ENCODE measurements around the gene SLC2A4RG.

Gene SLC2A4RG

GRCh38 chr20:63778034-63778752, 38.6 kb downstream of the SLC2A4RG start:
- Histone ChIP-seq H3K4me3 (no peak overlapping the region), H3K9ac (ENCODE audit: insufficient read length) (no peak overlapping the region), H3K36me3 (ENCODE audit: insufficient read depth, low read length) (no peaks in the 10 kb centered on the region), H3K9me3 (ENCODE audit: low read depth, low read length) (no peaks in the 10 kb centered on the region), H3K27ac (no peak overlapping the region)
- no peak for TF ChIP-seq EZH2 (IDR thresholded peaks at IDR 0.05)
- no peak for DNase-seq (ENCODE audit: low read depth, low spot score)

- DNase-seq (ENCODE audit: low read depth, low spot score): no peak
- H3K27ac ChIP-seq: no peak overlapping the region
These were observed 39.3 kb downstream of the SLC2A4RG start for GRCh38 chr20:63778857-63779256.

GRCh38 chr20:63781181-63781580, 41.6 kb downstream of the SLC2A4RG start:
- TF ChIP-seq POLR2AphosphoS5 (IDR thresholded peaks at IDR 0.05; ENCODE audit: borderline replicate concordance, low read depth, low read length) (no peak), FOXP2 (optimal IDR thresholded peaks at IDR 0.05; ENCODE audit: control extremely low read depth, extremely low read length, insufficient read depth) (no peak)

More at GRCh38 chr20:63778857-63779256, 39.3 kb downstream of the SLC2A4RG start:
- no peak for TF ChIP-seq FOXP2 (optimal IDR thresholded peaks at IDR 0.05; ENCODE audit: control extremely low read depth, extremely low read length, insufficient read depth)
- no peak for TF ChIP-seq POLR2AphosphoS5 (IDR thresholded peaks at IDR 0.05; ENCODE audit: borderline replicate concordance, low read depth, low read length)
- no peak for TF ChIP-seq EZH2 (IDR thresholded peaks at IDR 0.05)
- no peaks in the 10 kb centered on the region for H3K9me3 ChIP-seq (ENCODE audit: low read depth, low read length)
- H3K9ac ChIP-seq (ENCODE audit: insufficient read length): no peak overlapping the region
- H3K4me3 ChIP-seq: no peak overlapping the region
- no peaks in the 10 kb centered on the region for H3K36me3 ChIP-seq (ENCODE audit: insufficient read depth, low read length)

DNA sequence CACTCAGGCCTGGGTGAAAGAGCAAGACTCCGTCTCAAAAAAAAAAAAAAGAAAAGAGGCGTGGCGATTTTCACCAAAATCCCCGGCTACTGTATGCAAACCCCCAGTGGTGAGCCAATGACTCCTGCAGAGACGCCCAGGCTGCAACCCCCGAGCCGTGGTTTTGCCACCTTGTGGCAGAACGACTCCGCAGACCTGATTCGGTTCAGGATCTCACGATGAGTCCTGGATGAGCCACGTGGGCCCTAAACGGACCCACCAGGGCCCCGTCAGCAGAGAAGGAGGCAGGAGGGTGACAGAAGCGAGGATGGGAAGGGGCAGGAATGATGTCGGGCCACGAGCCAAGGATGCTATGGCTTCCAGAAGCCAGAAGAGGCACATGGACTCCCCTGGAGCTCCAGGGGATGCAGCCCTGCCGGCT, 42.5 kb downstream of the SLC2A4RG start:
- Histone ChIP-seq H3K4me3 (no peak overlapping the region), H3K9me3 (ENCODE audit: low read depth, low read length) (no peaks in the 10 kb centered on the region), H3K9ac (ENCODE audit: insufficient read length) (no peak overlapping the region), H3K36me3 (ENCODE audit: insufficient read depth, low read length) (no peaks in the 10 kb centered on the region), H3K27ac (no peak overlapping the region)
- DNase-seq (ENCODE audit: low read depth, low spot score): no peak
- TF ChIP-seq POLR2AphosphoS5 (IDR thresholded peaks at IDR 0.05; ENCODE audit: borderline replicate concordance, low read depth, low read length) (no peak), FOXP2 (optimal IDR thresholded peaks at IDR 0.05; ENCODE audit: control extremely low read depth, extremely low read length, insufficient read depth) (no peak), EZH2 (IDR thresholded peaks at IDR 0.05) (no peak)

More at GRCh38 chr20:63781181-63781580, 41.6 kb downstream of the SLC2A4RG start:
- Histone ChIP-seq H3K9ac (ENCODE audit: insufficient read length) (no peak overlapping the region), H3K9me3 (ENCODE audit: low read depth, low read length) (no peaks in the 10 kb centered on the region), H3K4me3 (no peak overlapping the region), H3K36me3 (ENCODE audit: insufficient read depth, low read length) (no peaks in the 10 kb centered on the region), H3K27ac (no peak overlapping the region)
- DNase-seq (ENCODE audit: low read depth, low spot score): no peak

DNA sequence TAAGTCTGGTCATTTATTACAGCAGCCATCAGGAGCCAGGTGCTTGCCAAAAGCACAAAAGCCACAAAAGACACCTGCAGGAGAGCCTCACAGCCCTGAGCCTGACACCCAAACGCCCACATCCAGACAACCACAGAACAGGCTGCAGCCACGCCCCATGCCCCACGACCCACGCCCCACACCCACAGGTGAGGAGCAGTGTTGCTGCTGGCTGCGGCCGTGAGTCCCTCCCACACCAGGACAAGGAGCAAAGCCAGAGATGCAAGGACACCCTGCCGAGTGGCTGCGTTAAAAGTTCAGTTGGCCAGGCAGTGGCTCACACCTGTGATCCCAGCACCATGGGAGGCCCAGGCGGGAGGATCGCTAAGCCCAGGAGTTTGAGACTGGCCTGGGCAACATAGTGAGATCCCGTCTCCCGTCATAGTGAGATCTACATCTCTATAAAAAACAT, 43.0 kb downstream of the SLC2A4RG start:
- TF ChIP-seq FOXP2 (optimal IDR thresholded peaks at IDR 0.05; ENCODE audit: control extremely low read depth, extremely low read length, insufficient read depth): no peak
- TF ChIP-seq EZH2 (IDR thresholded peaks at IDR 0.05): no peak
- TF ChIP-seq POLR2AphosphoS5 (IDR thresholded peaks at IDR 0.05; ENCODE audit: borderline replicate concordance, low read depth, low read length): no peak
- Histone ChIP-seq H3K4me3 (no peak overlapping the region), H3K36me3 (ENCODE audit: insufficient read depth, low read length) (no peaks in the 10 kb centered on the region), H3K27ac (no peak overlapping the region), H3K9me3 (ENCODE audit: low read depth, low read length) (no peaks in the 10 kb centered on the region), H3K9ac (ENCODE audit: insufficient read length) (no peak overlapping the region)
- no peak for DNase-seq (ENCODE audit: low read depth, low spot score)

DNA sequence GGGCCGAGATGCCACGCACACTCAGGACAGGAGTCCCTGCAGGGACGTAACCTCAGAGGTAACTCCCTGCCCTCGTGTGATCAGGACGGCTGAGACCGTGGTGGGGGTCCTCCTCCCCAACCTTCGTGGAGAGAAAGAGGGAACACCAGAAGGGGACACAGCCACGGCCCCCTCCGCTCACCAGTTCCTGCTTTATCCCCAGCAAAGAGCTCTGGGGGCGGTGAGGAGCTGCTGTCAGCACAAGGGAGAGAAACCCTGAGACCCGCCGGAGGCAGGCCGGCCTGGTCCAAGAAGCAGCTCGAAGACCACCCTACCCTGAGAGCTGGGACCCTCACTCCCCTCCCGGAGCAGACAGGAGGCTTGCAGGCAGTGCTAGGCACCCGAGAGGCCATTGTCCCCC, 44.4 kb downstream of the SLC2A4RG start:
- no peak for DNase-seq (ENCODE audit: low read depth, low spot score)
- Histone ChIP-seq H3K36me3 (ENCODE audit: insufficient read depth, low read length) (no peaks in the 10 kb centered on the region), H3K9ac (ENCODE audit: insufficient read length) (no peak overlapping the region), H3K4me3 (no peak overlapping the region), H3K9me3 (ENCODE audit: low read depth, low read length) (no peaks in the 10 kb centered on the region), H3K27ac (no peak overlapping the region)
- TF ChIP-seq POLR2AphosphoS5 (IDR thresholded peaks at IDR 0.05; ENCODE audit: borderline replicate concordance, low read depth, low read length) (no peak), EZH2 (IDR thresholded peaks at IDR 0.05) (no peak), FOXP2 (optimal IDR thresholded peaks at IDR 0.05; ENCODE audit: control extremely low read depth, extremely low read length, insufficient read depth) (no peak)

DNA sequence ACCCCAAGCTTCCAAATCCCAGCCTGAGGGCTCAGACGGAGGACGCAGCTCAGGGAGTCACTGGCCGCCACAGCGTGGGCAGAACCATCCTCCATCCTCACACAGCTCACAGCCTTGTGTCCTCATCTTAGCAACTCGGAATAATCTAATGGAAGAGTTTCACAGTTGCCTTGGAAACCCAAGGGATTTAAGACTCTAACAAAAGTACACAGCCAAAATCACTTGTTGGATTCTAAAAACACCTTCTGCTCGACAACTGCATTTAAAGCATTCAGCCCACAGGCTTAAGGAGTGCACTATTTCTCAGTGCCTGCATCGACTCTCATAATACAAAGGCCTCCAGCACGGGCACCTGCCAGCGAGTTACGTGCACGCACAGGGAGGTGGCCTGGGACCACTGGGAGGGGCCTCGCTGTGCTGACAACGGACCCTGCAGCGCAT, 46.1 kb downstream of the SLC2A4RG start:
- no peak for DNase-seq (ENCODE audit: low read depth, low spot score)
- Histone ChIP-seq H3K9me3 (ENCODE audit: low read depth, low read length) (no peaks in the 10 kb centered on the region), H3K4me3 (no peak overlapping the region), H3K36me3 (ENCODE audit: insufficient read depth, low read length) (no peaks in the 10 kb centered on the region), H3K27ac (no peak overlapping the region), H3K9ac (ENCODE audit: insufficient read length) (no peak overlapping the region)
- TF ChIP-seq EZH2 (IDR thresholded peaks at IDR 0.05): no peak
- no peak for TF ChIP-seq POLR2AphosphoS5 (IDR thresholded peaks at IDR 0.05; ENCODE audit: borderline replicate concordance, low read depth, low read length)
- TF ChIP-seq FOXP2 (optimal IDR thresholded peaks at IDR 0.05; ENCODE audit: control extremely low read depth, extremely low read length, insufficient read depth): no peak

DNA sequence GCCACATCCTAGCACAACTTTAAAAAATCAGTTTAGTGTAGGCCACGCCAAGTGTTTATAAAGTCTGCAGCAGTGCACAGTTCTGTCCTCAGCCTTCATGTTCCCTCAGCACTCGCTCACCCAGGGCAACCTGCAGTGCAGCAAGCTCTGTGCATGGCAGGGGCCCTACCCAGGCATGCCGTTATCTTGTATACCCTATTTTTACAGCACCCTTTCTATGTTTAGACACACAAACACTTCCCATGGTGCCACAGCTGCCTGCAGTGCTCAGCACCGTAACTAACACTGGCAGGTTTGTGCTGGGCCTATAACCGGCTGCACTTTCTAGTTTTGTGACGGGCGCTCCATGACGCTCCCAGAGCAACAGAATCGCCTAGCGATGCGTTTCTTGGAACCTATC, 47.7 kb downstream of the SLC2A4RG start:
- H3K27ac ChIP-seq: no peak overlapping the region

DNA sequence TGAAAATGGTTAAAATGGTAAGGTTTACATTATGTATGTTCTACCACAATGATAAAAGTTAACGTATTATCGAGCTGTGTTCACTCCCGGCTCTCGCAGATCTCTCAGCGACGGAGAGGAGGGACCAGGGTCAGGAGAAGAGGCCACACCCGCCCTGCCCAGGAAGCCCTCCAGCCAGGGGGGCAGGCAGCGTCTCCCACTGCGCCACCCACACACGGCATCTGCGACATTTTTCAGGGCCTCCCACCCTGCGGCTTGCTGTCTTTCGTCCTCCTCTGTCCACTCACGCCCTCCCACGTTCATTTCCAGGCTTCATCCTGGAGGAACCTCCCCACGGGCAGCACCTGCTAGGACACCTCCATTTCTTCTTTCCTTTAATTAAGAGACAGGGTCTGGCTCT, 48.2 kb downstream of the SLC2A4RG start:
- H3K4me3 ChIP-seq: no peak overlapping the region
- DNase-seq (ENCODE audit: low read depth, low spot score): no peak
- no peaks in the 10 kb centered on the region for H3K9me3 ChIP-seq (ENCODE audit: low read depth, low read length)
- TF ChIP-seq EZH2 (IDR thresholded peaks at IDR 0.05) (no peak), POLR2AphosphoS5 (IDR thresholded peaks at IDR 0.05; ENCODE audit: borderline replicate concordance, low read depth, low read length) (no peak), FOXP2 (optimal IDR thresholded peaks at IDR 0.05; ENCODE audit: control extremely low read depth, extremely low read length, insufficient read depth) (no peak)
- H3K36me3 ChIP-seq (ENCODE audit: insufficient read depth, low read length): no peaks in the 10 kb centered on the region
- no peak overlapping the region for H3K27ac ChIP-seq
- H3K9ac ChIP-seq (ENCODE audit: insufficient read length): no peak overlapping the region

More for the DNA sequence above, 47.7 kb downstream of the SLC2A4RG start:
- no peak overlapping the region for H3K4me3 ChIP-seq
- DNase-seq (ENCODE audit: low read depth, low spot score): no peak
- H3K9ac ChIP-seq (ENCODE audit: insufficient read length): no peak overlapping the region
- no peaks in the 10 kb centered on the region for H3K36me3 ChIP-seq (ENCODE audit: insufficient read depth, low read length)
- no peaks in the 10 kb centered on the region for H3K9me3 ChIP-seq (ENCODE audit: low read depth, low read length)
- TF ChIP-seq POLR2AphosphoS5 (IDR thresholded peaks at IDR 0.05; ENCODE audit: borderline replicate concordance, low read depth, low read length) (no peak), FOXP2 (optimal IDR thresholded peaks at IDR 0.05; ENCODE audit: control extremely low read depth, extremely low read length, insufficient read depth) (no peak)

All from SK-N-MC (cell line).